ENCODE measurements around the gene SORCS2.

Gene SORCS2

DNA sequence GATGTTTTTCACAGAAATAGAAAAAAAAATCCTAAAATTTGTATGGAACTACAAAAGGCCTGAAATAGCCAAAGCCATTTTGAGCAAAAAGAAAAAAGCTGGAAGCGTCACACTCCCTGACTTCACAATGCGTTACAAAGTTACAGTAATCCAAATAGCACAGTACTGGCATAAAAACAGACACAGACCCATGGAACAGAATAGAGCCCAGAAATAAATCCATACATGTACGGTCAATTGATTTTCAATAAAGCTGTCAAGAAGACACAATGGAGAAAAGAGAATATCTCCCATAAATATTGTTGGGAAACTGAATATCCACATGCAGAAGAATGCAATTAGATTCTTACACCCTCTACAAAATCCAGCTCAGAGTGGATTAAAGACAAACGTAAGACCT lies 539.1 kb downstream of the SORCS2 start:
- TF ChIP-seq, protein P1, sequence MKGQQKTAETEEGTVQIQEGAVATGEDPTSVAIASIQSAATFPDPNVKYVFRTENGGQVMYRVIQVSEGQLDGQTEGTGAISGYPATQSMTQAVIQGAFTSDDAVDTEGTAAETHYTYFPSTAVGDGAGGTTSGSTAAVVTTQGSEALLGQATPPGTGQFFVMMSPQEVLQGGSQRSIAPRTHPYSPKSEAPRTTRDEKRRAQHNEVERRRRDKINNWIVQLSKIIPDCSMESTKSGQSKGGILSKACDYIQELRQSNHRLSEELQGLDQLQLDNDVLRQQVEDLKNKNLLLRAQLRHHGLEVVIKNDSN (IDR thresholded peaks at IDR 0.05): no peak
- no peak for TF ChIP-seq TCF12 (IDR thresholded peaks at IDR 0.05; ENCODE audit: low read depth)
- no peak for TF ChIP-seq REST (IDR thresholded peaks at IDR 0.05; ENCODE audit: low read depth)
- no peak for TF ChIP-seq CEBPB (IDR thresholded peaks at IDR 0.05)
- TF ChIP-seq, protein P2, sequence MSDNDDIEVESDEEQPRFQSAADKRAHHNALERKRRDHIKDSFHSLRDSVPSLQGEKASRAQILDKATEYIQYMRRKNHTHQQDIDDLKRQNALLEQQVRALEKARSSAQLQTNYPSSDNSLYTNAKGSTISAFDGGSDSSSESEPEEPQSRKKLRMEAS (IDR thresholded peaks at IDR 0.05): no peak
- TF ChIP-seq ZBTB7A (IDR thresholded peaks at IDR 0.05; ENCODE audit: low read depth): no peak
- TF ChIP-seq TEAD4 (IDR thresholded peaks at IDR 0.05): no peak
- no peak for TF ChIP-seq TAF1 (IDR thresholded peaks at IDR 0.05; ENCODE audit: low read depth)
- TF ChIP-seq RAD21 (IDR thresholded peaks at IDR 0.05; ENCODE audit: low read depth): no peak
- TF ChIP-seq YY1 (IDR thresholded peaks at IDR 0.05; ENCODE audit: low read depth): no peak
- TF ChIP-seq CREB1 (IDR thresholded peaks at IDR 0.05; ENCODE audit: low read depth): no peak
- no peak for TF ChIP-seq NFIC (IDR thresholded peaks at IDR 0.05)
- TF ChIP-seq FOXM1 (IDR thresholded peaks at IDR 0.05; ENCODE audit: borderline replicate concordance, low read depth): no peak

DNA sequence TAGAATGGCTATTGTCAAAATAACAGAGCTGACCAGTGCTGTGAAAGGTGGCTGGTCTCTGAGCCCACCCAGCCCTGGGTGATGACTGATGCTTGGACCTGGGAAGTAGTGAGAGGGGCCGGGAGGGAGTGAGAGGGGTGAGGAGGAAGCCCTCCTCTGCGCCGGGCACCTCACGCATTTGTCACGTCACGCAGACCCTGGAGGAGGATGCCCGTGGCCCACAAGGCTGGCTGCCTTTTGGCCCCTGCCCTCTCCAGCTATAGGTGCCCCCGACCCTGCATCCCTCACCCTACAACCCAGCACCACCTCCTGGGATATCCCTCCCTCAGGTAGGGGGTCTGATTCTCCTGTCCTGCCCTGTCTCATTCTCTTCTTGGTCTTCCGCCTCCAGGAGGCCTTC lies 539.9 kb downstream of the SORCS2 start:
- TF ChIP-seq ZBTB7A (IDR thresholded peaks at IDR 0.05; ENCODE audit: low read depth) (no peak), CREB1 (IDR thresholded peaks at IDR 0.05; ENCODE audit: low read depth) (no peak), EGR1 (IDR thresholded peaks at IDR 0.05) (no peak), YY1 (IDR thresholded peaks at IDR 0.05; ENCODE audit: low read depth) (no peak), EP300 (IDR thresholded peaks at IDR 0.05; ENCODE audit: borderline replicate concordance) (no peak), TCF12 (IDR thresholded peaks at IDR 0.05; ENCODE audit: low read depth) (no peak), FOXM1 (IDR thresholded peaks at IDR 0.05; ENCODE audit: borderline replicate concordance, low read depth) (no peak)
- TF ChIP-seq, protein P1 (IDR thresholded peaks at IDR 0.05): no peak

DNA sequence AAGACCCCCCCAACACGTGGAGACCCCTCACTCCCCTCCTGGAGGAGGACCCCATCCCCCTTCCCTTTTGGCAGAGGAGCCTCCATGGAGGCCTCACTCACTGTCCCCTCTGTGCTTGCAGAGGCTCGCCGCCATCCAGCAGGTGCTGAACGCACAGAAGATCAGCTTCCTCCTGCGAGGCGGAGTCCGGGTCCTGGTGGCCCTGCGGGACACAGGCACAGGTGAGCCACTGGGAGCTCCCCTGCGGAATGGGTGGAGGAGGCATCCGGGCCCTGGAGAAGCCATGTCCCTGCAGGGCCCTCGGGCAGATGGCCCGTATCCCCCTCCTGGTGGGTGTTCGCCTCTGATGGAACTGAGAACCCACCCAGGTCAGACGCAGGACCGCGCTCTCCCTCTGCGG lies 540.9 kb downstream of the SORCS2 start:
- TF ChIP-seq TCF12 (IDR thresholded peaks at IDR 0.05; ENCODE audit: low read depth) (no peak), CREB1 (IDR thresholded peaks at IDR 0.05; ENCODE audit: low read depth) (no peak), EP300 (IDR thresholded peaks at IDR 0.05; ENCODE audit: borderline replicate concordance) (no peak), FOXM1 (IDR thresholded peaks at IDR 0.05; ENCODE audit: borderline replicate concordance, low read depth) (no peak), EGR1 (IDR thresholded peaks at IDR 0.05) (no peak), YY1 (IDR thresholded peaks at IDR 0.05; ENCODE audit: low read depth) (no peak), REST (IDR thresholded peaks at IDR 0.05; ENCODE audit: low read depth) (no peak), TEAD4 (IDR thresholded peaks at IDR 0.05) (no peak), RAD21 (IDR thresholded peaks at IDR 0.05; ENCODE audit: low read depth) (no peak), NFIC (IDR thresholded peaks at IDR 0.05) (no peak), CEBPB (IDR thresholded peaks at IDR 0.05) (no peak), ZBTB7A (IDR thresholded peaks at IDR 0.05; ENCODE audit: low read depth) (no peak)
- TF ChIP-seq, protein P2 (IDR thresholded peaks at IDR 0.05): no peak

GRCh38 chr4:7733801-7734650 lies 541.7 kb downstream of the SORCS2 start:
- TF ChIP-seq EGR1 (IDR thresholded peaks at IDR 0.05) (no peak), EP300 (IDR thresholded peaks at IDR 0.05; ENCODE audit: borderline replicate concordance) (no peak), CREB1 (IDR thresholded peaks at IDR 0.05; ENCODE audit: low read depth) (no peak), REST (IDR thresholded peaks at IDR 0.05; ENCODE audit: low read depth) (no peak), YY1 (IDR thresholded peaks at IDR 0.05; ENCODE audit: low read depth) (no peak), RAD21 (IDR thresholded peaks at IDR 0.05; ENCODE audit: low read depth) (no peak), NFIC (IDR thresholded peaks at IDR 0.05) (no peak), CEBPB (IDR thresholded peaks at IDR 0.05) (no peak), FOXM1 (IDR thresholded peaks at IDR 0.05; ENCODE audit: borderline replicate concordance, low read depth) (no peak), TAF1 (IDR thresholded peaks at IDR 0.05; ENCODE audit: low read depth) (no peak), ZBTB7A (IDR thresholded peaks at IDR 0.05; ENCODE audit: low read depth) (no peak), TCF12 (IDR thresholded peaks at IDR 0.05; ENCODE audit: low read depth) (no peak)
- TF ChIP-seq, protein P2 (IDR thresholded peaks at IDR 0.05): no peak
- TF ChIP-seq, protein P1 (IDR thresholded peaks at IDR 0.05): no peak

Measured in Ishikawa (cell line).